OCI-LY3 (cell line): ENCODE data around the gene ARPC1B.
"Not testable (repeated sequence)": the region's sequence is repeated elsewhere in the genome, so short reads cannot be mapped to it uniquely, and the experiment has no call there.

Experiments
- H2AFZ ChIP-seq: fragments of 200-600, 300-600 bp; shearing (Covaris generic); 2 replicates; pipeline ENCODE4 v1.6.0; 2014; ENCODE audit warnings: antibody characterized with exemption, low read depth, low read length
- H3K27ac ChIP-seq: fragments of 200-600, 300-600 bp; sonication (generic); 2 replicates; pipeline ENCODE4 v1.5.1; 2014; ENCODE audit warnings: mild to moderate bottlenecking, low read length, moderate library complexity, mixed read lengths
- H3K27me3 ChIP-seq: fragments of 200-600, 300-600 bp; sonication (generic); 2 replicates; pipeline ENCODE4 v1.6.1; 2014; ENCODE audit warnings: low read depth, low read length, mixed read lengths
- H3K36me3 ChIP-seq: fragments of 200-600, 300-600 bp; sonication (generic); replicated peaks from 2 replicates; pipeline ENCODE3; 2014; ENCODE audit warnings: low read depth, low read length, mixed read lengths
- H3K4me1 ChIP-seq: fragments of 300-600, 200-600 bp; sonication (generic); 2 replicates; pipeline ENCODE4 v1.6.1; 2014; ENCODE audit warnings: low read length, mixed read lengths
- H3K4me2 ChIP-seq: fragments of 200-600, 300-600 bp; sonication (generic); 2 replicates; pipeline ENCODE4 v1.6.1; 2014; ENCODE audit warnings: low read length, mixed read lengths
- H3K4me3 ChIP-seq: fragments of 300-600, 200-600 bp; sonication (generic); 2 replicates; pipeline ENCODE4 v1.5.1; 2014; ENCODE audit warnings: antibody characterized with exemption, mild to moderate bottlenecking, low read length, moderate library complexity
- H3K79me2 ChIP-seq: fragments of 300-600, 200-600 bp; shearing (Covaris generic); 2 replicates; pipeline ENCODE4 v1.6.1; 2014; ENCODE audit warnings: mild to moderate bottlenecking, low read length, mixed read lengths
- H3K9ac ChIP-seq: fragments of 300-600, 200-600 bp; shearing (Covaris generic); 2 replicates; pipeline ENCODE4 v1.6.0; 2014; ENCODE audit warnings: mild to moderate bottlenecking, low read length, moderate library complexity
- H3K9me3 ChIP-seq: fragments of 200-600, 300-600 bp; shearing (Covaris generic); 2 replicates; pipeline ENCODE4 v1.6.1; 2014; ENCODE audit warnings: low read length, mixed read lengths; ENCODE audit not compliant: insufficient read depth
- H4K20me1 ChIP-seq: fragments of 200-600, 300-600 bp; sonication (generic); 2 replicates; pipeline ENCODE4 v1.6.1; 2016; ENCODE audit warnings: low read length, mixed read lengths; ENCODE audit not compliant: insufficient read depth
- CTCF ChIP-seq: fragments of 200-600, 300-600 bp; sonication (generic); IDR thresholded peaks from 2 replicates; pipeline ENCODE4 v1.5.1; 2014; ENCODE audit warnings: antibody characterized with exemption, low read length, low read depth
- EZH2phosphoT487 ChIP-seq: fragments of 200-600 bp; shearing (Covaris generic); IDR thresholded peaks from 2 replicates; pipeline ENCODE4 v1.6.1; 2018; ENCODE audit warnings: antibody characterized with exemption, mixed run types, low read depth

ARPC1B gene

GRCh38 chr7:99340659-99341058 lies 33.9 kb upstream of the ARPC1B start:
- Histone ChIP-seq H3K79me2 (no peaks in the 10 kb centered on the region), H3K4me3 (no peak overlapping the region), H3K27me3 (no peaks in the 10 kb centered on the region), H3K9me3 (no peaks in the 10 kb centered on the region), H3K27ac (no peak overlapping the region), H3K4me2 (no peak overlapping the region), H3K4me1 (no peaks in the 10 kb centered on the region), H2AFZ (no peak overlapping the region), H3K36me3 (peaks cover 41% of the 10 kb centered on the region), H4K20me1 (no peaks in the 10 kb centered on the region), H3K9ac (no peak overlapping the region)
- TF ChIP-seq CTCF = no peak
- TF ChIP-seq EZH2phosphoT487 = no peak

- H3K4me1 ChIP-seq = no peaks in the 10 kb centered on the region
- H3K27ac ChIP-seq = no peak overlapping the region
- no peaks in the 10 kb centered on the region for H4K20me1 ChIP-seq
- H3K4me2 ChIP-seq = no peak overlapping the region
- H3K4me3 ChIP-seq = no peak overlapping the region
- no peaks in the 10 kb centered on the region for H3K9me3 ChIP-seq
- H3K79me2 ChIP-seq = no peaks in the 10 kb centered on the region
- no peaks in the 10 kb centered on the region for H3K27me3 ChIP-seq
- no peak overlapping the region for H2AFZ ChIP-seq
- H3K9ac ChIP-seq = no peak overlapping the region
- peaks cover 42% of the 10 kb centered on the region for H3K36me3 ChIP-seq
- TF ChIP-seq EZH2phosphoT487 (no peak), CTCF (no peak)
These were observed 30.4 kb upstream of the ARPC1B start for GRCh38 chr7:99344061-99344647.

- not testable (repeated sequence) for H3K4me1 ChIP-seq, H3K9ac ChIP-seq, H3K27ac ChIP-seq, H3K4me2 ChIP-seq, H2AFZ ChIP-seq, H4K20me1 ChIP-seq, H3K79me2 ChIP-seq, H3K9me3 ChIP-seq, H3K27me3 ChIP-seq, H3K4me3 ChIP-seq
- H3K36me3 ChIP-seq = peaks cover 35% of the 10 kb centered on the region
These were observed 23.9 kb upstream of the ARPC1B start for GRCh38 chr7:99350641-99351040.

GRCh38 chr7:99352247-99352646 lies 22.3 kb upstream of the ARPC1B start:
- H3K4me1 ChIP-seq = no peaks in the 10 kb centered on the region
- no peak overlapping the region for H3K27ac ChIP-seq
- H2AFZ ChIP-seq = no peak overlapping the region
- no peak overlapping the region for H3K4me3 ChIP-seq
- H3K79me2 ChIP-seq = no peaks in the 10 kb centered on the region
- no peaks in the 10 kb centered on the region for H3K27me3 ChIP-seq
- H4K20me1 ChIP-seq = no peaks in the 10 kb centered on the region
- no peak overlapping the region for H3K4me2 ChIP-seq
- peaks cover 35% of the 10 kb centered on the region for H3K36me3 ChIP-seq
- H3K9ac ChIP-seq = no peak overlapping the region
- no peak for TF ChIP-seq CTCF
- no peaks in the 10 kb centered on the region for H3K9me3 ChIP-seq

GRCh38 chr7:99355098-99355497 lies 19.4 kb upstream of the ARPC1B start:
- Histone ChIP-seq H4K20me1 (no peaks in the 10 kb centered on the region), H3K36me3 (peaks cover 35% of the 10 kb centered on the region)

More at GRCh38 chr7:99355098-99355497, 19.4 kb upstream of the ARPC1B start:
- Histone ChIP-seq H3K4me1 (no peaks in the 10 kb centered on the region), H2AFZ (no peak overlapping the region), H3K9me3 (no peaks in the 10 kb centered on the region), H3K27me3 (no peaks in the 10 kb centered on the region), H3K4me2 (no peak overlapping the region), H3K4me3 (no peak overlapping the region), H3K79me2 (no peaks in the 10 kb centered on the region), H3K27ac (no peak overlapping the region), H3K9ac (no peak overlapping the region)
- TF ChIP-seq EZH2phosphoT487 = no peak
- no peak for TF ChIP-seq CTCF
